OCI-M2 (cell line): Measurements from ENCODE around the gene IKZF2.
"Not testable (repeated sequence)": the region's sequence is repeated elsewhere in the genome, so short reads cannot be mapped to it uniquely, and the experiment has no call there.

ENCODE experiments used
- DNase-seq: peaks from one replicate; lab custom pipeline; 2025; ENCODE audit not compliant: unreplicated experiment; lab: John Stamatoyannopoulos, UW

The IKZF2 gene

DNA sequence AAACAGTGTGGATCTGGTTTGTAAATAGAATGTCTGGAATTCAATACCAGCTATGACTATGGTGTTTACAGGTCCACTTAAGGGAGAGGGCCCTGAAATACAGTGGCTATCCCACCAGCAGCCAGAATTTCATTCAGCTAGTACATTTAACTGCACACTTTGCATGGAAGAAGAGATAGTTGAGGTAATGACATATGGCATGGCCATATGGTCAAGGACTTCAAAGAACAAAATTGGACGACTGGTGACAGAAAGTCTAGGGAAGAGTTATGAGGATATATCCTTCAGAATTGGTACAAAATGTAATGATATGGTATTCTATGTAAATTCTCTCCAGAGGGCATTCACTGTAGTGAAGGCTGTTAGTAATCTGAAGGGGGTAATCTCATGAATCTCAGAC, 105.0 kb downstream of the IKZF2 start:
- DNase-seq = no peak

DNA sequence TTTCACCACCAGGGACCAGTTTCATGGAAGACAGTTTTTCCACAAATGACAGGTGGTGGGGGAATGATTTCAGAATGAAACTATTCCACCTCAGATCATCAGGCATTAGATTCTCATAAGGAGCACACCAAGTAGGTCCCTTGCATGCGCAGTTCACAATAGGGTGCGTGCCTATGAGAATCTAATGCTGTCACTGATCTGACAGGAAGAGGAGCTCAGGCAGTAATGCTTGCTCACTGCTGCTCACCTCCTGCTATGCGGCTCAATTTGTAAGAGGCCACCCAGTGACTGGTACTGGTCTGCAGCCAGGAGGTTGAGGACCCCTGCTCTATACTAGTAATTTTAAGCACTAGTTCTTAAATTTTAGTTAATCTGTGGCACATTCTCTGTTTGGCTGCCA, 107.8 kb downstream of the IKZF2 start:
- no peak for DNase-seq

DNA sequence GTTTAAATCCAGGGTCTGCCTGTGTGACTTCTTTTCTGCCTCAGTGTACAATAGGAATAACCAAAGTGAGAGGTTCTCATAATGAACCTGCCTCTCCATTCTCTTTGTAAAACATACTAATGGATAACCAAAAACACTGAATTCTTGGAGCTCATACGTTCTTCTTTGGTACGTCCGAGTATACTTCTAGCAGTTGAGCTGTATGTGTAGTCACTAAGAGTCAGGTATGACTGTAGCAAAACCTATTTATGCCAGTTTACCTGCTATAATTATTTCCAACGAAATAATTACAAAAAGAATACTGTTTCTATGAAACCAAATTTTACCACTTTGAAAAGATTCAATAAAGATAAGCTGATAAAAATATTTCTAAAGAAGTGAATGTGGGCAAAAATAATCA, 109.2 kb downstream of the IKZF2 start:
- no peak for DNase-seq

DNA sequence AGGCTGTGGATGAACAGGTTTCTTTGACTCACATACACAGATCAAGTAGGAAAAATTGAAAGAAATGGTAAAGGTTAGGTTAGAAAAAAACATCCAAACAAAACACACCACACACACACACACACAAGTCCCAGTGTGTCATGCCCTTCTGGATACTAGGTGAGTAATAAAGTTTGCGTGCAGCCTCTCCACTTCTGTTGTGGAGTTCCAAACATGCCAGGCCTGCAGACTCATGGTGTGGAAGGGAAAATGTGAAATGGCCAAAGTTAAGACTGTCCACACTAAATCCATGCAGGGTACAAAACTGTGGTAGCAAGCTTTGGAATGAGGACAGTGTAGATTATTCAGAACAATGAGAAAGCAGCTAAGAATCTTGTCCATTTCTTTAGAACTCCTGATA, 114.6 kb downstream of the IKZF2 start:
- DNase-seq = no peak

DNA sequence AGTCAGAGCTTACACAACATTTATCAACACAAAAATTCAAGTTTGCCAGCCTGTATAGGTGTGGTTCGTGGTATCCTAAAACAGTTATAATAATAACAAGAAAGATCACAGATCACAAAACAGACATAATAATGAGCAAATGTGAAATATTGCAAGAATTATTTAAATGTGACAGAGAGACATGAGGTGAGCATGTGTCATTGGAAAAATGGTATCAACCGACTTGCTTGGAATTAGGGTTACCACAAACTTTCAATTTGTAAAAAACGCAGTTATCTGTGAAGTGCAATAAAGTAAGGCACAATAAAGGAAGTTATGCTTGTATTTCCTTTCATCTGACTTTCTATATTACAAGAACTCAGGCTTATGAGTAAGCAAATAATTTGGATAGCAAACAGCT, 116.8 kb downstream of the IKZF2 start:
- no peak for DNase-seq

DNA sequence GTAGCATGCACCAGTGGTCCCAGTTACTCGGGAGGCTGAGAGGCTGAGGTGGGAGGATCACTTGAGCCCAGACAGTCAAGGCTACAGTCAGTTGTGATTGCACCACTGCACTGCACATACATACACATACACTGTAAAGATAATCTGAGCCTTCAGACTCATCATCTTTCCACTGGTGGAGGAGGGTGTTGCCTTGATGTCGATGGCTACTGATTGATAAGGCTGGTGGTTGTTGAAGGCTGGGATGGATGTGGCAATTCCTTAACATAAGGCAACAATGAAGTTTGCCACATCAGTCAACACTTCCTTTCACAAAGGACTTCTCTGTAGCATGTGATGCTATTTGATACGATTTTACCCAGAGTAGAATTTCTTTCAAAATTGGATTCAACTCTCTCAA, 118.8 kb downstream of the IKZF2 start:
- DNase-seq = no peak

DNA sequence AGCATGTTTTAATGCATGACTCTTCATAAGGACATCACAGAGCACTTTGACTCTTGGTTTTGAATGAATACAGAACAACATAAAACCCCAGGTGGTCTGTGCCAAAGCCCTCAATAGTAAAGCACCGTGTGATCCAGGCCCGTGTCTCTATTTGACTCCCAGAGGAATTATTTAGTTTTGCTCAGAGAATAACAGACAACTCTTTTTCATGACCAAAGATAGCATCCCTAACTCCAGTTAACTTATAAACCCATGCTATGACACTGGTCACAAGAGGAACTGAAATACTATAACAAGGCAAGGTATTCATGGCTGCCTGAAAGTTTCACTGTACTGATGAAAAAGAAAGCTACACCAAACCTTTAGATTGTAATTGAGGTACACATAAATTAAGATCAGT, 128.4 kb downstream of the IKZF2 start:
- no peak for DNase-seq

DNA sequence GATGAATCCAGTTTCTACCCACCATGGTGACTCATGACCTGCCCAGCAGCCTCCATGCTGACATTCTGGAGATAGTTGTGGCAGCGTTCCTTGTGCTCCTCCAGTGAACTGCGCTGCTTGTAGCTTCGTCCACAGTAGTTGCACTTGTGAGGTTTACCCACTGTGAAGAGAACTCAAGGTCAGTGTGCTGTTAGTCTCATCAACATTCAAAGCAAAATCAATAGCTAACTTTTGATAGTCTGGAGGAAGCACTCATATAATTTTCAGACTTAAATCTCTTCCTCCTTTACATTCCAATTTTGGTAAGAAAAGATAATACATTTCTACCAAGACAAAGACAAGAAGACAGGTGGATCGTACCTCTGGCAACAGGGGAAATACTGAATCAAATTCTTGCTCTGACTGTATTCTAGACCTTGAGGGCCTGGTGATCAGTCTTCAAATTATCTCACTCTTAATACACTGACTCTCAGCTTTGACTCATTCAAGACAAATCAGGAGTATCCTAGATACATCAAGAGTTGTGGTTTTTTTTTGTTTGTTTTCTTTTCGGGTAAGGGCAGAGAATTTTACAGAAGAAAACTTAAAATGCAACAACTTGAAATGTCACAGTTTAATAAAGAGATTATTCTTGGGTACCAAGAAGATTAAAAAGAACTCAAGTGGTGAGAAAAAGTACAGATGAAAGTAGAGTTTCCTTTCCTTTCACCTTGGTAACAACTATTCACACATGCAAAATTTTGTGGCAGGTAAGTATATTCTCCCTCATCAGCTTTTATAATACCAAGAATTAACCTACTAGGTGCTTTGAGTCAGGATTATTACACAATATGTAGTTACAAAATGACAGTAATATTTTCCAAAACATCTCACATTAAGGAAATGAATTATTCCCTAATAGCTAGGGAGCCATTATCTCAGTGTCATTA, 129.2 kb downstream of the IKZF2 start:
- DNase-seq = no peak

DNA sequence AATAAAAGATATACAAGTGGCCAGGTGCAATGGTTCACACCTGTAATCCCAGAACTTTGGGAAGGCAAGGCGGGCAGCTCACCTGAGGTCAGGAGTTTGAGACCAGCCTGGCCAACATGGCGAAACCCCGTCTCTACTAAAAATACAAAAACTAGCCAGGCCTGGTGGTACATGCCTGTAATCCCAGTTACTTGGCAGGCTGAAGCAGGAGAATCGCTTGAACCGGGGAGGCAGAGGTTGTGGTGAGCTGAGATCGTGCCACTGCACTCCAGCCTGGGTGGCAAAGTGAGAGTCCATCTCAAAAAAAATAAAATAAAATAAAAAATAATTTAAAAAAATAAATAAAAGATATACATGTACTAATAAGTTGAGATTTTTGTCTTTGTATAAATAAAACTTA, 130.5 kb downstream of the IKZF2 start:
- not testable (repeated sequence) for DNase-seq

DNA sequence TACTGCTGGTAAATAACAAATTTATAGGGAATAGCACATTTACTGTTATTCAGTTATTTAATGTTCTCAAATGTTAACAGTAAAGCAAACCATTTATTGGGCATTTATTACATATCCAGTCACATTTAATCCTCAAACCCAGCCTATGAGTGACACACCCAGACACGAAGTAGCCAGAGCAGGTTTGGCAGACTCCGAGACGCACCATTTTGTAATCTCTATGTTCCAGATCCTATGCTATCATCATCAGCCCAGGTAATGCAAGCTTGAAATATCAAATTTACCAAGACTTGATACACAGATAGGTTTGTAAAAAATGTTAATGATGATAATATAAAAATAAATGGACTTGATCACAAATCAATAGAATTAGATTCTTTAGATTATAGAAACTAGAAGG, 131.1 kb downstream of the IKZF2 start:
- no peak for DNase-seq

DNA sequence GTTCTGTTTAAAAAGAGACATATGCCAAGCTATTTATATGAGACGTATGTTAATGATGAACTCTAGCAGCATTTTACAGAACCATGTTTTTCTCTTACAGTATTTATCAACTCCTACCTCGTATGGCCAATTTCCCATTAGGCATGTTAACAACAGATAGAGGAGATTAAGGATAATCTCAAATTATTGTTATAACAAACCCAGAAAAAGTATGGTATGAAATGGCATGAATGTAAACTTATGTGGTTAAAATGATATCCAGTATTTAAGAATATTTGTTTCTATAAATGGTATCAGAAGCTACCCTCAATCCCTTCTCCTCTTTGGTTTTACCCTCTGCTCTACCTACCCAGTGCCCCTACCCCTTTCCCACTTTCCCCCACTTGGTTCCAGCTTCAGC, 132.0 kb downstream of the IKZF2 start:
- DNase-seq = no peak

DNA sequence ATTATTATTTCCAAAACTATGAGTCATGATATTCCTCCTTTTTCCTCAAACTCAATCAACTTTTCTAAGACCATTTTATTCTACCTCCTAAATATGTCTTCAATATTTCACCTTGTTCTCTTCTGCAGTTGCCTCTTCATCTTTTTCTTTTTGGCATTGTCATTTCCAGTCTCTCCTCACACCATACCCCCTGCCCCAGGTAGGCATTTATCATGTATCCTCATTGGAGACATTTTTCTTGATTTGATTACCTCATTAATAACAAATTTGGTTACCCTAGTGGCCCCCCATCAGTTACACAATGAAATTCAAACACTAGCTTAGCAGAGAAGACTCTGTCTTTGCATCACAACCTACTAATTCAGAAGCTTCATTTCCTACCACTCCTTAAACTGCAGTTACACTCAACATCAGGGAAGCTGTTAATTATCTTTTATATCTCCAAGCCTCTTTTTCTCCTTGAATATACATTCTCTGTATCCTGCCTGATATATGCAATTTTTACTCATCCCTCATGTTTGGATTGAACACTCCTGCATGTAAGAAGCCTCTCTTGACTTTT, 133.0 kb downstream of the IKZF2 start:
- no peak for DNase-seq

DNA sequence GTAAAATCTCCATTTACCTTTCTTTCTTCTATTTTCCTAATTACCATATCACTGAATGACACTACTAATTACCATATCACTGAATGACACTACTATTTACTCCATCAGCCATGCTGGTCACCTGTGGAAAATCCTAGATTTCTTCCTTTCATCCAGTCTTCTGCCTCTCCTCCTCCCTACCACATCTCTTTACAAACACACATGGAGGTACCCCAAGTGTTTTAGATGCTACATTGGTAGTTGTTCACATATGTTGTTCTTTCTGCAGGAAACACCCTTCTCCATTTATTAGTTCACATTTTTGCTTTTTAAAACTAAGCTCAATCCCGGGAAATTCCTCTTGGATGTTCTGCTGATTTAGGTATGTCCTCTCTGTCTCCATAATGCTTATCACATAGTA, 134.0 kb downstream of the IKZF2 start:
- DNase-seq = no peak

DNA sequence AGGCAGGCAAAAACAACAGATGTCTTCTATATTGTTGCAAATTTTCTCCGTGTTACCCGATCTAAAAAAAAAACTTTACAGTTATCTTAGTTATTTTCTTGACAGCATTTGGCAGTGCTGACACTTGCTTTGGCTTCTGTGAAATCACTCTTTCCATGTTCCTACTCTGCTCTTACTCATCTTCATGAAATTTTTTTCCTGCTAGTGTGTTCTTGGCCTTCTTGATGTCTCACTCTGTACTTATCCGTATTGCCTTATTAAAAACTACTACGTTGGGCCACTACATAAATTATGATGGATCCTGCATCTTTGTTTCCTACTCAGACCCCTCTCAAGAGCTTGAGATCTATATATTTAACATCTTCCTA, 134.4 kb downstream of the IKZF2 start:
- no peak for DNase-seq

DNA sequence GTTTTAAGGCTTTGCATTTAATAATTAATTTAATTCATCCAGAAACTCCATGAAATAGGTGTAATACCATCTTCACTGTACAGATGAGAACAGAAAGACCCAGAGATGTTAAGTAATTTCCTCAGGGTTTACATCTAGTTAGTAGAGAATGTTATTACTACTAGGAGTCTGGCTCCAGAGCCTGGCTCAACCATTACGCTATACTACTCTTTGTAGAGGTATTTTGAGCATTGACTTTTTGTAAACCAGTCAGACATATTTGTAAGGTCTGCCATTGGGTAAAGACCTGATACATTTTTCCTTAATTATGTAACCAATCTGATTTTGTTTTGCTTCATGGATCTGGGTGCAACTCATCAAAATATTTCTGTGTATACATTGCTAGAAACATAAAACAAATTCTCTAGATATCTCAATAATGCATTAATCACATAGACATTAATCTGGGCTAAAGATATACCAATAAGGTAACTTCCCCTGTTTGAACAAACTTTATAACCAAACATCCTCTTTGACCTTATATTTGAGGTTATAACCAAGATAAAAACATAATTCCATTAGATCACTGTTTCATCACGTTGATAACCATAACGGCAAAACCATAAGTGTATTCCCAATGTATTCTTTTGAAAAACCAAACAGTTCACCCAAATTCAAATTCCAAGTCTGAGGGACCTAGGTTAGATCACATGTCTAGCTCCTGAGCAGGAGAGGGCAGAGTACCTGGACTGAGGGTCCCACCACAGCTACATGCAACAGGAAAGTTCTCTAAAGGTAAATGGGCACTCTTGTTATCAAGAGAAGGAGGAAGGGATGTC, 135.0 kb downstream of the IKZF2 start:
- no peak for DNase-seq

DNA sequence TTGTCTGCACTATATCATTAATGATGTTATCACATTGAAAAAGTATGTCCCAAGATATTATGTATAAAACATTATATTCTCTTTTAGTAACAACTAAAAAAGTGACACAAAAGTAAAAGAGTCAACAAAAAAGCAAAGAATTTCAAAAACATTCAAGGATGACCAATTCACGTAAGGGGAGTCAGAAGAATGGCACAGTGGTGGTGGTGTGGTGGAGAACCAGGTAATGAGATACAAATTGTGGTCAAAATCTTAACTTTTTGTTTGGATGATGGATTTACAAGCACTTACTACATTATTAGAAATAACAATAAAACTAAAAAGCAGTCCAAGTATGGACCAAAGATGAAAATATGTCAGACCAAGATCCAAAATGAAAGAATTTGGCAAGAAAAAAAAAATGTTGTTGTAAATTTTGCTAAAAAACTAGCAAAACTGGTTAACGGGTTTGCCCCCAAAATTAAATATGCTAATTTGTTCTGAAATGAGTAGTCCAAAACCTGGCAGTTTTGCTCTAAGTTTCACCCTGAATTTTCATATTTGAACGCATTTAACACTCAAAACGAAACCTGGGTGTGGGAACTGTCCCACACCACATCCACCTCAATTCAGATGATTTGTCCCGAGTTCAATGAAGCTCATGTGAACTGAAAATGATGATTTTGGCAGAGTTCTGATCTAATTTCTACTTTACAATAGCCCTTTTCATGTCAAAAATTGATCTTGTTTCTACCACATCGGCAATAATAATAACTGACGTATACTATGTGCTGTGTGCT, 135.8 kb downstream of the IKZF2 start:
- no peak for DNase-seq

DNA sequence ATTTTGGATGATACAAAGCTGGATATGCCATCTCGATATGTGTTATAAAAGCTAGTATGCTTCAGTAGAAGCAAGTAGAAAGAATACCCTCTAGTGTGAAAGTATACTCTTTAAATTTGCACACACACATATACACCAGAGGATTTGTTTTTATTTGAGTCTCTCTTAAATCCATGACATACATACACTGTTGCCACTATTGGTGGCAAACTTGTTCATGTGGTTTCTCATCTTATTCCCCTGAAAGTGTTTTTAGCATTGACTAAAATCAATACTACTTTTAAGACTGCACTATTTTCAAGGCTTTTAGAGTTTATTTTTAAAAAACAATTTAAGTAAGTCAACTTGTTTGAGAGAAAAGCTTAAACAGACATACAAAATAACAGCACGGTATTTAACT, 137.4 kb downstream of the IKZF2 start:
- DNase-seq = no peak

DNA sequence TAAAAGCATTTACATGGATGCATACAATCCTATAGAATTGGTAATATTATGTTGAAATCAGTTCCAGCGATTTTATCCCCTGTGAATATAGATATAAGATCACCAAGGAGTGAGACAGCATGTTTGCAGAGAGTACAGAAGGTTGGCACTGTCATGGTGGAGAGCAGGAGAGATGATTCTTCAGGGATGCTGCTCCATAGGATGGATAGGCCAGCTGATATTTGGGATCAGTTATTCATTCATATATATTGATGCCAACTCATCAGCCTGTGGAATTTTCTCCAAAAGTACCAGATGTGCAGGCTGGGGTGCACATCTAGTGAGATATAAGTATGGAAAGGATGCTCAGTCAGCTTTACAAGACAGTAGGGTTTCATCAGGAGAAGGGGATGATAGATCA, 139.9 kb downstream of the IKZF2 start:
- no peak for DNase-seq

DNA sequence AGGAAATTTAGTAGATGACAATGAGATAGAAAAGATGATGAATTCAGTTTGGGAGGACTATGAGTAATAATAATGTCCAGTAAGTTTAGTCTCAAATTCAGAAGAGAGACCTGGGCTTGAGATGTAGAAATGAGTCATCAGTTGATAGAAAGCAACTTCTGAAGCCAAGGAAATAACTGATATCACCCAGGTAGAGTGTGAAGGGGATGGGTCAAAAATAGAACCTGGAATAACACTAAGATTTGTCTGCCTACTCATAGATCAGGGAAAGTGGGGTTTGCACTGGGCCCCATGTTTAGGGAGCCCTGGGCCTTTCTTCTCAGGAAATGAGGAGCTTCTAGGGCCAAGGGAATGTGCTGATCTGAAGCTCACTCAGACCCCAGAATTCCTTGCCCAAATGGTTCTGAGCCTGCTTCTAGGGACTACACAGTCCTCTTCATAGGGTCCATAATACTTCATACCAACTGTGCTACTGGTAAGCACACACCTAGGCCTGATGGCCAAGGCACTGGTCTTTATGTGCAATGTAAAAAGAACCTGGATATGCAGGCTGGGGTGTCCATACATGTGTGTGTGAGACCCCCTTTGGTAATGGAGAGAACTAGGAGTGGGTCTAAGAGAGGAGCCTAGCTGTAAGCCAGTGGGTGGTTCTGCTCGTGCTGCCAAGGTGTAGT, 141.2 kb downstream of the IKZF2 start:
- no peak for DNase-seq

DNA sequence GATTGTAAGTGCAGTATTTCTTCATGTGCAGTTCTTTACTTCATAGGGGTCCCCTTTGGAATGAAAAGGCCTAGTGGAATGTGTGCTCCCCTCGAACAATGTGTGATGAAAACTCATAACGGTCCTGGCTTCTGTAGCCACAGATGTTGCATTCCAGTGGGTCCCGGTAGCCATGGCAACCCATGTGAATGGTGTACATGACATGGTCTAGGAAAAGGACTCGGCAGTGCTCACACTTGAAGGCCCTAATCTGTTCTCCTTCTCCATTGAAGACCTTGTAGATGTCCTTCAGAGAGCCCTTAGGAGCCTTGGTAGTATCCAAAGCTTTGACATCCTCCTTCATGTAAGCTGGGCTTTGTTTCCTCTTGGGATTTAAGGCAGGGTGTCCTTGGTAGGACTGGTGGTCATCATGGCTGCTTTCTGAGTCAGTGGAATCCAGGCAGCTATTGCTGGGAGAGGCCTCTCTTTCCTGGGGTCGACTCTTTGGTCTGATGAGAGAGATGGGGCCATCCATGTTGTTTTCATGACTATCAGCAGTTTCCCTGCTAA, 144.0 kb downstream of the IKZF2 start:
- DNase-seq = no peak
